ENCODE results near the gene TMEM62. TPM values are rescaled to one million over a fixed set of nuclear protein-coding genes. Genes with fewer than 3 reads are reported as not detected.

TMEM62 gene
- total and polyA plus RNA-seq, 9 of the 15 experiments (the other 6 are each of a cell fraction or from before 2014, with no cell fraction given) = 4.4 to 16.6 (median 11.1) TPM

GRCh38 chr15:43220991-43221403 is 87.6 kb downstream of the TMEM62 start, which contains the start of gene EPB42:
TSS of gene EPB42 (minus strand) at chr15:43221018. CDS start at chr15:43220825, 193 bp downstream.
- ChIA-PET POLR2A (interaction anchor here (1.0 to 1.5 kb wide), 2 partner anchors 9 to 10 kb away, joined by 4 read pairs; no protein-coding TSS in a partner anchor), CTCF (ENCODE audit: low intra/inter-chr PET ratio) (interaction anchor here (0.6 kb wide), 1 partner anchor 38 kb away, joined by 3 read pairs; no protein-coding TSS in a partner anchor)
- TF ChIP-seq RBFOX2 (IDR thresholded peaks at IDR 0.05; ENCODE audit: low read depth, low read length) = no peak
- peak; percentile 56; the same call in 1 of the 2 replicates for TF ChIP-seq KLF1 (tag; IDR thresholded peaks at IDR 0.05)
- 0 out of 2 replicates have a peak, but pooled peaks have one; percentile 28 for TF ChIP-seq MEF2D (tag; conservative IDR thresholded peaks at IDR 0.05; ENCODE audit: low read depth)
- no peak for TF ChIP-seq ZBTB9 (CRISPR knock-in tag; IDR thresholded peaks at IDR 0.05)
- TF ChIP-seq HOXB6 (CRISPR knock-in tag; IDR thresholded peaks at IDR 0.05; ENCODE audit: borderline replicate concordance) = no peak
- no peak for TF ChIP-seq ZNF253 (CRISPR knock-in tag; conservative IDR thresholded peaks at IDR 0.05)
- TF ChIP-seq JUND (IDR thresholded peaks at IDR 0.05; ENCODE audit: borderline replicate concordance, low read depth, low read length) = no peak
- no peak; the same call in 2 of the 3 replicates for TF ChIP-seq JUND (tag; IDR thresholded peaks at IDR 0.05; ENCODE audit: borderline replicate concordance, low read depth, low read length)
- TF ChIP-seq, protein P1, sequence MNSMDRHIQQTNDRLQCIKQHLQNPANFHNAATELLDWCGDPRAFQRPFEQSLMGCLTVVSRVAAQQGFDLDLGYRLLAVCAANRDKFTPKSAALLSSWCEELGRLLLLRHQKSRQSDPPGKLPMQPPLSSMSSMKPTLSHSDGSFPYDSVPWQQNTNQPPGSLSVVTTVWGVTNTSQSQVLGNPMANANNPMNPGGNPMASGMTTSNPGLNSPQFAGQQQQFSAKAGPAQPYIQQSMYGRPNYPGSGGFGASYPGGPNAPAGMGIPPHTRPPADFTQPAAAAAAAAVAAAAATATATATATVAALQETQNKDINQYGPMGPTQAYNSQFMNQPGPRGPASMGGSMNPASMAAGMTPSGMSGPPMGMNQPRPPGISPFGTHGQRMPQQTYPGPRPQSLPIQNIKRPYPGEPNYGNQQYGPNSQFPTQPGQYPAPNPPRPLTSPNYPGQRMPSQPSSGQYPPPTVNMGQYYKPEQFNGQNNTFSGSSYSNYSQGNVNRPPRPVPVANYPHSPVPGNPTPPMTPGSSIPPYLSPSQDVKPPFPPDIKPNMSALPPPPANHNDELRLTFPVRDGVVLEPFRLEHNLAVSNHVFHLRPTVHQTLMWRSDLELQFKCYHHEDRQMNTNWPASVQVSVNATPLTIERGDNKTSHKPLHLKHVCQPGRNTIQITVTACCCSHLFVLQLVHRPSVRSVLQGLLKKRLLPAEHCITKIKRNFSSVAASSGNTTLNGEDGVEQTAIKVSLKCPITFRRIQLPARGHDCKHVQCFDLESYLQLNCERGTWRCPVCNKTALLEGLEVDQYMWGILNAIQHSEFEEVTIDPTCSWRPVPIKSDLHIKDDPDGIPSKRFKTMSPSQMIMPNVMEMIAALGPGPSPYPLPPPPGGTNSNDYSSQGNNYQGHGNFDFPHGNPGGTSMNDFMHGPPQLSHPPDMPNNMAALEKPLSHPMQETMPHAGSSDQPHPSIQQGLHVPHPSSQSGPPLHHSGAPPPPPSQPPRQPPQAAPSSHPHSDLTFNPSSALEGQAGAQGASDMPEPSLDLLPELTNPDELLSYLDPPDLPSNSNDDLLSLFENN (IDR thresholded peaks at IDR 0.05; ENCODE audit: low read depth in 2 of 2, low read length in 2 of 2) = peak in 1 of 2 experiments; percentile 68; a peak in 1 of 4 replicates
- peak; percentile 95 for TF ChIP-seq PML (IDR thresholded peaks at IDR 0.05; ENCODE audit: low read length)
- TF ChIP-seq, protein P2, sequence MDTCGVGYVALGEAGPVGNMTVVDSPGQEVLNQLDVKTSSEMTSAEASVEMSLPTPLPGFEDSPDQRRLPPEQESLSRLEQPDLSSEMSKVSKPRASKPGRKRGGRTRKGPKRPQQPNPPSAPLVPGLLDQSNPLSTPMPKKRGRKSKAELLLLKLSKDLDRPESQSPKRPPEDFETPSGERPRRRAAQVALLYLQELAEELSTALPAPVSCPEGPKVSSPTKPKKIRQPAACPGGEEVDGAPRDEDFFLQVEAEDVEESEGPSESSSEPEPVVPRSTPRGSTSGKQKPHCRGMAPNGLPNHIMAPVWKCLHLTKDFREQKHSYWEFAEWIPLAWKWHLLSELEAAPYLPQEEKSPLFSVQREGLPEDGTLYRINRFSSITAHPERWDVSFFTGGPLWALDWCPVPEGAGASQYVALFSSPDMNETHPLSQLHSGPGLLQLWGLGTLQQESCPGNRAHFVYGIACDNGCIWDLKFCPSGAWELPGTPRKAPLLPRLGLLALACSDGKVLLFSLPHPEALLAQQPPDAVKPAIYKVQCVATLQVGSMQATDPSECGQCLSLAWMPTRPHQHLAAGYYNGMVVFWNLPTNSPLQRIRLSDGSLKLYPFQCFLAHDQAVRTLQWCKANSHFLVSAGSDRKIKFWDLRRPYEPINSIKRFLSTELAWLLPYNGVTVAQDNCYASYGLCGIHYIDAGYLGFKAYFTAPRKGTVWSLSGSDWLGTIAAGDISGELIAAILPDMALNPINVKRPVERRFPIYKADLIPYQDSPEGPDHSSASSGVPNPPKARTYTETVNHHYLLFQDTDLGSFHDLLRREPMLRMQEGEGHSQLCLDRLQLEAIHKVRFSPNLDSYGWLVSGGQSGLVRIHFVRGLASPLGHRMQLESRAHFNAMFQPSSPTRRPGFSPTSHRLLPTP (IDR thresholded peaks at IDR 0.05; ENCODE audit: borderline replicate concordance, extremely low read depth, insufficient read length) = no peak
- TF ChIP-seq SRSF9 (IDR thresholded peaks at IDR 0.05; ENCODE audit: borderline replicate concordance, low read depth, low read length) = no peak
- TF ChIP-seq ZNF644 (tag; IDR thresholded peaks at IDR 0.05; ENCODE audit: low read depth) = peak; percentile 75; the same call in 1 of the 2 replicates
- TF ChIP-seq CBX3 (IDR thresholded peaks at IDR 0.05; ENCODE audit: borderline replicate concordance in 1 of 2, low read length in 2 of 2) = no peak

More at GRCh38 chr15:43220991-43221403, 87.6 kb downstream of the TMEM62 start, which contains the start of gene EPB42:
- in situ Hi-C loops (cut with MboI) = no loop called here
- H3K4me2 ChIP-seq (ENCODE audit: insufficient read depth, low read length) = peak within 1 kb of the TSS; percentile 63
- intact Hi-C loops (cut with micrococcal nuclease) = no loop called here
- H3K4me1 ChIP-seq (replicated peaks in 1 of 2; ENCODE audit: control insufficient read depth in 2 of 2, insufficient read depth in 2 of 2, low read length in 2 of 2) = peaks cover 26 to 33% of the 10 kb centered on the region in 2 experiments; a peak in 4 of 5 replicates
- H3K9me3 ChIP-seq (replicated peaks; ENCODE audit: control insufficient read depth, insufficient read depth, low read depth, low read length) = no peaks in the 10 kb centered on the region; the same call in 1 of the 2 replicates
- FAIRE-seq (peak; percentile 78), ATAC-seq (peak; percentile 75), DNase-seq (ENCODE audit: extremely low read depth in 1 of 4, low spot score in 3 of 4) (peak; percentile 66 to 83 (median 76))
- H3K36me3 ChIP-seq (ENCODE audit: control insufficient read depth, insufficient read depth, low read length) = no peaks in the 10 kb centered on the region
- peak within 1 kb of the TSS; percentile 78 for H3K27ac ChIP-seq (ENCODE audit: extremely low read depth, low read depth, low read length)
- H3K9me1 ChIP-seq (ENCODE audit: control insufficient read depth, insufficient read depth, low read length) = no peaks in the 10 kb centered on the region
- H3K9ac ChIP-seq (ENCODE audit: insufficient read depth in 1 of 2, low read depth in 2 of 2, low read length in 2 of 2) = peak within 1 kb of the TSS; percentile 61 to 77
- H4K20me1 ChIP-seq (replicated peaks; ENCODE audit: control insufficient read depth, insufficient read depth, low read length) = no peaks in the 10 kb centered on the region
- no peaks in the 10 kb centered on the region for H3K27me3 ChIP-seq (ENCODE audit: control insufficient read depth in 2 of 2, insufficient read depth in 2 of 2, low read length in 2 of 2)
- no peaks in the 10 kb centered on the region for H3K79me2 ChIP-seq (ENCODE audit: control insufficient read depth, insufficient read depth, low read length)
- 0 out of 2 replicates have a peak within 1 kb of the TSS, but pooled peaks have one; percentile 6 for H3K4me3 ChIP-seq
- WGBS (ENCODE audit: insufficient coverage, low coverage, missing lambda C conversion rate) = 3% methylated on average over 3 of the region's 3 CpGs
- no TSS peak for BruUV-seq (replicated peaks)
- H2AFZ ChIP-seq (ENCODE audit: low read depth, low read length) = peak within 1 kb of the TSS; percentile 59

All from K562 (cell line).